ENCODE data around the gene A2M.

Gene A2M

DNA sequence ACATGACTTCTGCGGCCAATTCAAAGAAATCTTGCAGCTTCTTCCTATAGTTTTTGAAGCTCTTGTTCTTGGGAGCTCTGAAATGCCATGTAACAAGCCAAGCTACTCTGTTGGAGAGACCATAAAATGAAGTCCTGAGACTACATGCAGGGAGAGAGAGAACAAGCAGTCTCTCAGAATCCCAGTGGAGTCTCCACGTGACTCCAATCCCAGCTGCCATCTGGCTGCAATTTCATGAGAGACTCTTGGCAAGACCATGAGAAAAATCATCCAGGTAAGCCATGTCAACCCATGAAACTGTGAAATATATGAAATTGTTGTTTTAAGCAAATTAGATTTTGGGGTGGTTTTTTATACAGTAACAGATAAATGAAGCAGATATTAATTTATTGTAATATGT lies 72.0 kb downstream of the A2M start:
- DNase-seq (ENCODE audit: insufficient read length, low spot score) (no peak), FAIRE-seq (no peak)

DNA sequence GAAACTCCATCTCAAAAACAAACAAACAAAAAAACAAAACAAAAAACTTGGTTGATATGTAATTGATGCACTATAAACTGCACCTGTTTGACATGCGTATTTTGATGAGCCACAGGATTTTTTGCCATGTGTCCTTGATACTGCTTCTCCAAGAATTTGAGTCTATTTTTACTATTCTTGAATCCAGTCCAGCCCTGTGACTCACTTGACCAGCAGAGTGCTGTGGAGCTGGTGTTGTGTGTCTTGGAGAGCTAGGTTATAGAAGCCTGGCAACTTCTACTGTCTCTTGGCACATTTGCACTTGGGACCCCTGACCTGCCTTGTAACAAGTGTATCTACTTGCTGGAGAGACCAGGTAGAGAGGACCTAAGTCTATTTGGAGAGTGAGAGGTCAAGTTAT lies 74.4 kb downstream of the A2M start:
- no peak for FAIRE-seq
- no peak for DNase-seq (ENCODE audit: insufficient read length, low spot score)

DNA sequence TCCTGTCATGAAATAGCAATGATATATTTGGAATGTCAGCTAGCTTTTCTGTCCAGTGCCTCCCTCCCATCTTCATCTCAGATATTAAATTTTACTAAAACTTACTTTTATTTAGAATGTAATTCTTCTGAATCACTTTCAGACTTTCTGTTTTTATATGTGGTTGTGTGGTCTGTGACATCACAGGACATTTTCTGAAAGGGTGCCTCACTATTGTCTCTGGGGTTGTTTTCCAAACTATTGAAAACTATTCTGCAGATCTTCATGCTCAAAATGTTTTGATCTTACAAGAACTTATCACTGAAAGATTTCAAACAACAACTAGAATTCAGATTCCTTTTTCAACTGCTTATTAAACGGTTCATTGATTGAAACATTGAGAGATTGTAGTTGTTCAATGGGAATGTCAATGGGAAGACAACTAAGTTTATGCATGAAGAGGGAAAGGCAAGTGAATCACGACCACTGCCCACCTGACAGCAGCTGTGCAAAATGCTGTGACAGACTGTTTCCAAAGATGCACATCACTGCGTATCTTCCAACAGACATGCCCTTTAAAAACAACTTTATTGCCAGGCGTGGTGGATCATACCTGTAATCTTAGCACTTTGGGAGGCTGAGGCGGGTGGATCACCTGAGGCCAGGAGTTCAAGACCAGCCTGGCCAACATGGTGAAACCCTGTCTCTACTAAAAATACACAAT lies 75.1 kb downstream of the A2M start:
- FAIRE-seq (no peak), DNase-seq (ENCODE audit: insufficient read length, low spot score) (no peak)

DNA sequence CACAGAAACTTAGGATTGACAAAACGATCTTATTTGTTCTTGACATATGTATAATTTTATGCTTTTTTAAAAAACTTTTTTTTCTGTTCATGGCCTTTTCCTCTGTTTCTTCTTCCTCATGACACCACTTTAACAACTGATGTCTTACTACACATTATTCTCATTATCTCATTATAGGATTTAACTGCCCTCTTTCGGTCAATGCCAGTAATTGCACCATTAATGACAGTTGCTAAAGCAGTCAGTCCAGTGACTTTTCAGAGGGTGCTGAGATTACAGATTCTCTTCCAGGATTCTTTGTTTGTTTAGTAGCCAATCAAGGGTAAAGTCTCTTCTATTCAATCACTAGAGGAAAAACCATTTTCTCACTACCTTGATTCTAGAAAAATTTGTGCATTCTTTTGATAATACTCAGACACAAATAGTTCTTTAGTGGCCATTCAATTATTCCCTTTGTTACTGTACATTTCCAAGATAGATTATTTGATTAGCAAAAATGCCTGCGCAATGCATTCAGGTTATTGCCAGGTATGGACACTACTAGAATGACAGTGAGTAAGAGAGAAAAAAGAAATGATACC lies 76.2 kb downstream of the A2M start:
- no peak for FAIRE-seq
- DNase-seq (ENCODE audit: insufficient read length, low spot score) = peak; percentile 62

DNA sequence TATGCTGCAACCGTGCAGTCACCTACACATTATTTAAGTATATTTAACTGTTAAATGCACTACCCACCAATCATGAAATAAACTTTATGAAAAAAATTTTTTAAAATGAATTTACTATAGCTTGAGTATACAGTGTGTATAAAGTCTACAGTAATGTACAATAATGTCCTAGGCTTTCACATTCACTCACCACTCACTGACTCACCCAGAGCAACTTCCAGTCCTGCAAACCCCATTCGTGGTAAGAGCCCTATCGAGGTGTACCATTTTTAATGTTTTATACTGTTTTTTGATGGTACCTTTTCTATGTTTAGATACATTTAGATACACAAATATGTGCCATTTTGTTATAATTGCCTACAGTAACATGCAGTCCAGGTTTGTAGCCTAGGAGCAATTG lies 78.3 kb downstream of the A2M start:
- FAIRE-seq = no peak

DNA sequence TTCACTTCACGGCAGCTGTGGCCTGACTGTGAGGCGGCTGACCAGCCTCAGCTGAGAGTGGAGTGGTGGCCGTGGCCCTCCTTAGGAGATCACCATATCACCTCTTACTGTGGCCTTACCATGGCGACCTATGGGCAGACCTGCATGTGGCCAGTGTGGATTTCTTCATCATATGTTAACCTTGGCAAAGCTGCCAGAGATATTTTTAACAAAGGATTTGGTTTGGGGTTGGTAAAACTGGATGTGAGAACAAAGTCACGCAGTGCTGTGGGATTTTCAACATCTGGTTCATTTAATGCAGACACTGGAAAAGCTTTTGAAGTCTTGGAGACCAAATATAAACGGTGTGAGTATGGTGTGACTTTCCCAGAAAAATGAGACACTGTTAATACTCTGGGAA lies 79.5 kb downstream of the A2M start:
- FAIRE-seq (no peak), DNase-seq (ENCODE audit: insufficient read length, low spot score) (no peak)

More for the DNA sequence above, 78.3 kb downstream of the A2M start:
- no peak for DNase-seq (ENCODE audit: insufficient read length, low spot score)

DNA sequence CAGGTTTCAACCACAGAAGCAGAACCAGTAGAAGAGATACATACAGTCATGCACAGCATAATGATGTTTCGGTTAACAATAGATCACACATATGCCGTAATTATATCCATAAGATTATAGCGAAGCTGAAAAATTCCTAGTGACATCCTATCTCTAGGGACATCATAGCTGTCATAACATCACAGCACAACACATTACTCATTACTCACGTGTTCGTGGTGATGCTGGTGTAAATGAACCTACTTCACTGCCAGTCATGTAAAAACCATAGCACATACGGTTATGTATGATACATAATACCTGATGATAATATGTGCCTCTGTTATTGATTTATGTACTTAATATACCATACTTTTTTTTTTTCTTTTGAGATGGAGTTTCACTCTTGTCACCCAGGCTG lies 81.6 kb downstream of the A2M start:
- FAIRE-seq (no peak), DNase-seq (ENCODE audit: insufficient read length, low spot score) (no peak)

DNA sequence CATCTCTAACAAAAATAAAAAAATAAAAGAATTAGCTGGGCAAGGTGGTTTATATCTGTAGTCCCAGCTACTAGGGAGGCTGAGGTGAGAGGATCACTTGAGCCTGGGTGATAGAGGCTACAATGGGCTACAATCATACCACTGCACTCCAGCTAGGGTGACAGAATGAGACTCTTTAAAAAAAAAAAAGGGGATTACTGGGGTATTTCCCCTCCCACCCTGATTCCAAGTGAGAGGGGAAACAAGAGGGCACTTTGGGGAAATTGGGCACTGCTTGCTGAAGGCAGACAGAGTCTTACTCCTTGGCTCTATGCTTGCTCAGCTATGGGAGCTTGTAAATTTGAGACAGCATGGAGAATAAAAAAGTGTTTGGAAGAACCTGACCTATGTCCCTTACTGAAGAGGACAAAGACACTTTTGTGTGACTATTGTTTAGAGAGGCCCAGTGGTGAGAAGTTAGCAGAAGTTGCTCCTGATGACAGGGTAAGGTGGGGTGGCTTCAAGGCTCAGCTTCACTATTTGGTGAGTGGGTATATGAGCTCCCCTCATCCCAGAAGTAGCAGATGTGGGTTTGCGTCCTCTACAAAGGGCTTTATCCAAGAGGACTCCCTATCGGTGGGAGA lies 82.3 kb downstream of the A2M start:
- no peak for DNase-seq (ENCODE audit: insufficient read length, low spot score)
- FAIRE-seq = no peak

DNA sequence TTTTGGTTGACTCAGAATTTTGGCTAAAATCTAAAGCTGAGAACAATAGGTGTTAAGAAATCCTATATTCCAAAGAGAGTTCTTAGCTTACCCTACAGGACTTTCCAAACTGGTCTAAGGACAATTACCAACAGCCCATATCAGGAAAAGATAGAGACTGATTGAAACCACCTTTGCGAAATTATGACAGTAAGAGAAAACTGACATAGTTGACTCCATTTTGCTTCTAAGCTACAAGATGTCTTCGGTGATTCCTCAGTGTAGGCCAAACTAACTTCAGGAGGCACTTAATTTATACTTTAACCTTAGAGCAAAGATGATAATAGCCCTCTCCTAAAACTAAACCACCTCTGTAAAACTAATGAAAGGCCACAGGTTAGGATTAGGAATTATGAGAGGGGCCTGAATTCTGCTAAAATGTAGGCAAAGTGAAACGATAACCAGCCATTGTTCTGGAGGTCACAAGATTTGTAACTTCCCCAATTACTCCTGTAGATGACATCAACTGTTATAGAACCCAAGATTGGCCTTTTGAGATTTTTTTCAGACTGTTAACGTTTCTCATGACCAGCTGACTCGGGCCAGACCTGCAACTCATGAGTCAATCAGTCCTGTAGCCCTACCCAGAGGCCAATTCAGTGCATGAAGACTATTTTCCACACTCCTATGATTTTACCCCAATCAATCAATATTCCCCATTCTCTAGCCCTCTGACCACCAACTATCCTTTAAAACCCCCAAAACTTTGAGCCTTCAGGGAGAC lies 83.3 kb downstream of the A2M start:
- FAIRE-seq (no peak), DNase-seq (ENCODE audit: insufficient read length, low spot score) (no peak)

DNA sequence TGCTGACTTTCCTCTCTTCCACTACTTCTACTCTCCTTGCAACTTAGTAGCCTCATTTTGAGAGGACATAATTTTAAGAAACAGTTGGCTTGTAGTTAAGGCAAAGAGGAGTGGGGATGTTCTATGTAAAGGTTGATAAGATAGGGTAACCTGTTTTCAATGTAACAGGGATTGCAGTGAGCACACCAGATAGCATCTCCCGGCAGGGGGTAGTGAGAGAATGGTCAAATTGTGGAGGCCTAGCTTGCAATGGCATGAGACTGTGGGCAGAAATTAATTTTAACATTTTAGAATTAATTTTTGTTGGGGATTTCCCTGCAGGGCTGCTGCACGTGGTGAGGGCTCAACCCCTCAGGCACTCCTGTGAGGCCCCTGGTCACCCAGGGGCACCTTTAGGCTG lies 84.9 kb downstream of the A2M start:
- DNase-seq (ENCODE audit: insufficient read length, low spot score) (no peak), FAIRE-seq (no peak)

DNA sequence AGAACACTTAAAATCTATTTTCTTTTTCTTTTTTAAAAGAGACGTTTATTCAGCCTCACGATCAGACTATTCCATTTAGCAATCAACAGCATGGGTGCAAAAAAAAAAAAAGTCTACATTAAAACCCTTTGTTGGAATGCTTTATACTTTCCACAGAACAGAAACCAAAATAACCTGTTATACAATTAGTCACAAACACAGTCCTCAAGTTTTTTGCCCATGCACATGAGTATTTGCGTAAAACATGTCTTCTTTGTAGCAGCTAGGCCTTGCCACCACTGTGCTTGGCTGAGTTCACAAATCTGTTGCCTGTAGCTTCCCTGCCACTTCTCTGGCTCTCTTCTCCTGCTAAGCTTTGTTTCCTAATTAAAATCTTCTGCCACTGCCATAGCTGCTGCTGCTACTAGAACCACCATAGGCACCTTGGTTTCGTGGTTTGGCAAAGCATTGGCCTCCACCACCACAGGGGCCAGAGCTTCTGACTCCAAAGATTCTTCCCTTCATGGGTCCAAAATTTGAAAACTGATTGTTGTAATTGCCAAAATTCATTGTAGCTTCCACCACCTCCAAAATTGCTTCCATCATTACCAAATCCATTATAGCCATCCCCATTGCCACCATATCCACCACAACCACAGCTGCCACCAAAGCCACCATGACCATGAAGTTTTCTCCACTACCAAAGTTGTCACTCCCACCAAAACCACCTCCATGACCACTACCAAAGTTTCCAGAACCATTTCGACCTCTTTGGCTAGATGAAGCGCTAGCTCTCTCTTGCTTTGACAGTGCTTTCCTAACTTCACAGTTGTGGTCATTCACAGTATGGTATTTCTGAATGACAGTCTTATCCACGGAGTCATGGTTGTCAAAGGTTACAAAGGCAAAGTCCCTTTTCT lies 88.3 kb downstream of the A2M start:
- DNase-seq (ENCODE audit: insufficient read length, low spot score) = no peak
- no peak for FAIRE-seq

DNA sequence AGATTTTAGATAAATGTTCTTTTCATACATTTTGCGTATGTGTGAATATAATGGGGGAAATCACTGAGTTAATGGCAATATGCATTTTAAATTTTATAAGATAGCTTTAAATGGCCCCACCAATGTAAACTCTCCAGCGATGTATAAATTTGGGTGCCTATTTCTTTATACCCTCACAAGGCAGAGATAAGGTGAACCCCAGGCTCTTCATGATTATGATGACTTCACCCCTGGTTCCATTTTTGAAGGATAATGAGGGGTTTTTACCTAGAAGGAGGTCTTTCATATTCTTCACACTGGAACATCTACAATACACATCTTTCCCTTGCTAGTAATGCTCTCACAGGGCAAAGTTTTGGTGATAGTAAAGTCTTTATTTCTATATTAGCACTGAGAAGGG lies 91.2 kb downstream of the A2M start:
- DNase-seq (ENCODE audit: insufficient read length, low spot score) = no peak
- FAIRE-seq = no peak

DNA sequence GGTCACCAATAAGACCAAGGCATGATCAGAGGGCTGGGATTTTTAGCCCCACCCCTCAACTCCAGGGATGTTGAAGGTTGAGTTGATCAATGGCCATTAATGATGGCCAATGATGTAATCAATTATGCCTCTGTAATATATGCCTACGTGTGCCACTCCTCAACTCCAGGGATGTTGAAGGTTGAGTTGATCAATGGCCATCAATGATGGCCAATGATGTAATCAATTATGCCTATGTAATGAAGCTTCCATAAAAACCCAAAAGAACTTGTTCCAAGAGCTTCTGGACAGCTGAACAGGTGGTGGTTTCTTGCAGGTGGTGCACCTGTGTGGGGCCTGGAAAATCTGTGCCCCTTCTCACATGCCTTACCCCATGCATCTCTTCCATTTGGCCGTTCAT lies 93.1 kb downstream of the A2M start:
- no peak for DNase-seq (ENCODE audit: insufficient read length, low spot score)
- no peak for FAIRE-seq

Measured in HTR-8/SVneo (cell line).